Prostate gland (tissue), 2 donors: ENCODE data around the gene CALM3. TPM values are rescaled to one million over a fixed set of nuclear protein-coding genes. Genes with fewer than 3 reads are reported as not detected.

Experiments used
- DNase-seq: peaks from one replicate; pipeline ENCODE4 v3.0.0-alpha.2; 2019; ENCODE audit warnings: low spot score
- H3K27ac ChIP-seq, 2 donors: fragments of 200-600 bp; sonication (generic); 2 replicates each; pipeline ENCODE4 v1.5.1; 2017 to 2019
- H3K27me3 ChIP-seq: fragments of 200-600 bp; sonication (generic); replicated peaks from 2 replicates; pipeline ENCODE4 v1.5.1; 2019; ENCODE audit not compliant: insufficient read depth
- H3K36me3 ChIP-seq, 2 donors: fragments of 200-600 bp; sonication (generic); 1 replicate in 1 of 2; 2 replicates in 1 of 2; pipeline versions ENCODE4 v1.5.1 to v1.8.1; 2017 to 2019
- H3K4me1 ChIP-seq: fragments of 200-600 bp; sonication (generic); replicated peaks from 2 replicates; pipeline ENCODE4 v1.5.1; 2019
- H3K4me3 ChIP-seq, 2 donors: fragments of 200-600 bp; sonication (generic); 2 replicates each; pipeline ENCODE4 v1.5.1; 2017 to 2019
- H3K9me3 ChIP-seq: fragments of 200-600 bp; sonication (generic); 2 replicates; pipeline ENCODE4 v1.5.1; 2017
- POLR2A ChIP-seq: fragments of 450-650 bp; IDR thresholded peaks from one replicate; pipeline ENCODE4 v1.6.1; 2016; ENCODE audit warnings: antibody characterized with exemption, mild to moderate bottlenecking
- POLR2AphosphoS5 ChIP-seq: sonication (generic); formaldehyde crosslinking; IDR thresholded peaks from one replicate; pipeline ENCODE4 v1.6.1; 2017; ENCODE audit warnings: antibody characterized with exemption
- WGBS: methylation state at CpG from one replicate; pipeline ENCODE4 v1.1.5; 2018; 5-methylcytosine and 5-hydroxymethylcytosine counted together
- intact Hi-C: fragments of 100-400 bp; cut with DNase I; formaldehyde crosslinking; loops from one replicate; pipeline ENCODE4 v1.14.2; 2022
- total RNA-seq, 2 donors: library from RNA; depleted of rRNA; stranded (reverse); fragments of >200 nt; gene quantifications; one replicate each; pipeline ENCODE4 v1.1.0, GENCODE V29; 2016
- TF ChIP-seq, protein P1 (sequence below), 4 experiments: fragments of 200-600 bp in 2 of 4; fragments of 450-650 bp in 2 of 4; sonication (generic) in 2 of 4; IDR thresholded peaks; 1 replicate in 3 of 4; 2 replicates in 1 of 4; pipeline ENCODE4 v1.5.1; 2016 to 2019; ENCODE audit warnings: antibody characterized with exemption in 4 of 4, mild to moderate bottlenecking in 2 of 4, moderate library complexity in 2 of 4

CALM3 gene
- total RNA-seq, 2 donors from 2014 or later = 166 to 171 TPM

DNA sequence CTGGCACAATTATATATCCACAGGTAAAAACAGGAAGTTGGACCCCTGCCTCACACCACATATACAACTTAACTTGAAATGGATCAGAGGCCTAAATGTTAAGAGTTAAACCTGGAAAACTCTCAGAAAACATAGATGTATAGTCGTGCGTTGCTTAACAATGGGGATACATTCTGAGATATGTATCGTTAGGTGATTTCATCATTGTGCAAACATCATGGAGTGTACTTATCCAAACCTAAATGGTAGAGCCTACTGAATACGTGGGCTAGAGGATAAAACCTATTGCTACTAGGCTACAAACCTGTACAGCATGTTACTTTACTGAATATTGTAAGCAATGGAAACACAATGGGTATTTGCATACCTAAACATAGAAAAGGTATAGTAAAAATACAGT, 14.8 kb upstream of the CALM3 start:
- no peak overlapping the region for H3K4me3 ChIP-seq
- H3K27ac ChIP-seq = no peak overlapping the region
- no peaks in the 10 kb centered on the region for H3K36me3 ChIP-seq
- no peaks in the 10 kb centered on the region for H3K4me1 ChIP-seq
- DNase-seq = no peak
- TF ChIP-seq POLR2AphosphoS5 (no peak), POLR2A (no peak)
- TF ChIP-seq, protein P1, sequence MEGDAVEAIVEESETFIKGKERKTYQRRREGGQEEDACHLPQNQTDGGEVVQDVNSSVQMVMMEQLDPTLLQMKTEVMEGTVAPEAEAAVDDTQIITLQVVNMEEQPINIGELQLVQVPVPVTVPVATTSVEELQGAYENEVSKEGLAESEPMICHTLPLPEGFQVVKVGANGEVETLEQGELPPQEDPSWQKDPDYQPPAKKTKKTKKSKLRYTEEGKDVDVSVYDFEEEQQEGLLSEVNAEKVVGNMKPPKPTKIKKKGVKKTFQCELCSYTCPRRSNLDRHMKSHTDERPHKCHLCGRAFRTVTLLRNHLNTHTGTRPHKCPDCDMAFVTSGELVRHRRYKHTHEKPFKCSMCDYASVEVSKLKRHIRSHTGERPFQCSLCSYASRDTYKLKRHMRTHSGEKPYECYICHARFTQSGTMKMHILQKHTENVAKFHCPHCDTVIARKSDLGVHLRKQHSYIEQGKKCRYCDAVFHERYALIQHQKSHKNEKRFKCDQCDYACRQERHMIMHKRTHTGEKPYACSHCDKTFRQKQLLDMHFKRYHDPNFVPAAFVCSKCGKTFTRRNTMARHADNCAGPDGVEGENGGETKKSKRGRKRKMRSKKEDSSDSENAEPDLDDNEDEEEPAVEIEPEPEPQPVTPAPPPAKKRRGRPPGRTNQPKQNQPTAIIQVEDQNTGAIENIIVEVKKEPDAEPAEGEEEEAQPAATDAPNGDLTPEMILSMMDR (IDR thresholded peaks at IDR 0.05) = no peak
- no peaks in the 10 kb centered on the region for H3K9me3 ChIP-seq
- intact Hi-C loops = no loop called here
- WGBS = 34% methylated on average over 4 of the region's 4 CpGs
- no peaks in the 10 kb centered on the region for H3K27me3 ChIP-seq

DNA sequence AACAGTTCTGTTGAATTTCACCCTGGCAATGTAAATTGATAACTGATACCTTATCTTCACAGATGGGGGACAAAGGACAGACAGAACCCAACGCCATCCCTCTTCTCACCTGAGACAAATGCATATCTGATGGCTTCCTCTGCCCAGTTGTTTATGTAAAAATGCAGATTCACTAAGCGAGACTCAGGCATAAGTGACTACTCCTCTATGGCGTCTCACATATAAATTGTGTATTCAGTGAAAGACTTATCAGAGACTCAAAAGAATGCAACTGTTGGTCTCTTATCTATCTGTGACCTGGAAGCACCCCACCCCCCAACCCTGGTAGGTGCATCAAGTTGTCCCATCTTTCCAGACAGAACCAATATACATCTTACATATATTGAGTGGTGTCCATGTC, 13.3 kb upstream of the CALM3 start:
- TF ChIP-seq POLR2A (no peak), POLR2AphosphoS5 (no peak)
- TF ChIP-seq, protein P1 (IDR thresholded peaks at IDR 0.05) = no peak
- no peaks in the 10 kb centered on the region for H3K4me1 ChIP-seq
- no peaks in the 10 kb centered on the region for H3K27me3 ChIP-seq
- 86% methylated on average over 3 of the region's 3 CpGs for WGBS
- no peaks in the 10 kb centered on the region for H3K9me3 ChIP-seq
- no peaks in the 10 kb centered on the region for H3K36me3 ChIP-seq
- H3K27ac ChIP-seq = no peak overlapping the region
- DNase-seq = no peak
- intact Hi-C loops = no loop called here
- no peak overlapping the region for H3K4me3 ChIP-seq

DNA sequence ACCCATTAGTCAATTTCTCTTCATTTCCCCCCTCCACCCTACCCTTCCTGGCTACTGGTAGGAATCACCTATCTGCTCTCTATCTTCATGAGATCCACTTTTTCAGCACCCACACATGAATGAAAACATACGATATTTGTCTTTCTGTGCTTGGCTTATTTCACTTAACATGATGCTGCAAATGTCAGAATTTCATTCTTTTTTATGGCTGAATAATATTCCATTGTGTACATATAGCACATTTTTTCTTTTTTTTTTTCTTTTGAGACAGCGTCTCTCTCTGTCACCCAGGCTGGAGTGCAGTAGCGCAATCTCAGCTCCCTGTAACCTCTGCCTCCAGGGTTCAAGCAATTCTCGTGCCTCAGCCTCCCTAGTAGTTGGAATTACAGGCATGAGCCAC, 9.9 kb upstream of the CALM3 start:
- no peak for DNase-seq
- TF ChIP-seq POLR2A (no peak), POLR2AphosphoS5 (no peak)
- TF ChIP-seq, protein P1 (IDR thresholded peaks at IDR 0.05) = no peak
- Histone ChIP-seq H3K36me3 (no peaks in the 10 kb centered on the region), H3K4me3 (no peak overlapping the region), H3K27ac (no peak overlapping the region), H3K27me3 (no peaks in the 10 kb centered on the region), H3K4me1 (no peaks in the 10 kb centered on the region), H3K9me3 (no peaks in the 10 kb centered on the region)
- 95% methylated on average over 4 of the region's 4 CpGs for WGBS
- intact Hi-C loops = no loop called here

DNA sequence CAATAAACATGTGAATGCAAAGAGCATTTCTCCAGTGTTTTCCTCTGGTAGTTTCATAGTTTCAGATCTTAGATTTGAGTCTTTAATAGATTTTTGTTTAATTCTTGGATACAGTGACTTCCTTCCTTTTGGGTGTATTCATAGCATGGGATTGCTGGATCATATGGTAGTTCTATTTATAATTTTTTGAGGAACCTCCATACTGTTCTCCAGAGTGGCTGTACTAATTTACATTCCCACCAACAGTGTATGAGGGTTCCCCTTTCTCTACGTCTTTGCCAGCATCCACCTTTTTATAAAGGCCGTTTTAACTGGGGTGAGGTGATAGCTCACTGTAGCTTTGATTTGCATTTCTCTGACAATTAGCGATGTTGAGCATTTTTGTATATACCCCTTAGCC, 9.3 kb upstream of the CALM3 start:
- intact Hi-C loops = no loop called here
- 83% methylated on average over 3 of the region's 3 CpGs for WGBS
- Histone ChIP-seq H3K4me1 (no peaks in the 10 kb centered on the region), H3K27me3 (no peaks in the 10 kb centered on the region), H3K4me3 (no peak overlapping the region), H3K36me3 (no peaks in the 10 kb centered on the region), H3K9me3 (no peaks in the 10 kb centered on the region), H3K27ac (no peak overlapping the region)
- TF ChIP-seq POLR2A (no peak), POLR2AphosphoS5 (no peak)
- TF ChIP-seq, protein P1 (IDR thresholded peaks at IDR 0.05) = no peak
- no peak for DNase-seq

DNA sequence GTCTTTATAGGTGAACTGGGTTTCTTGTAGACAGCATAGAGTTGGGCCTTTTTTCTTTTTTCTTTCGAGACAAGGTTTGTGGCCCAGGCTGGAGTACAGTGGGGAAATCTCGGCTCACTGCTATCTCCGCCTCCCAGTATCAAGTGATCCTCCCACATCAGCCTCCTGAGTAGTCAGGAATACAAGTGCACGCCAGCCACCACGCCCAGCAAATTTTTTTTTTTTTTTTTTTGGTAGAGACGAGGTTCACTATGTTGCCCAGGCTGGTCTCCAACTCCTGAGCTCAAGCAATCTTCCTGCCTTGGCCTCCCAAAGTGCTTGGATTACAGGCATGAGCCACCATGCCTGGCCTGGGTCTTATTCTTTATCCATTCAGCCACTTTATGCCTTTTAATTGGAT, 5.1 kb upstream of the CALM3 start:
- no peaks in the 10 kb centered on the region for H3K36me3 ChIP-seq
- intact Hi-C loops = no loop called here
- H3K4me3 ChIP-seq = no peak overlapping the region
- no peaks in the 10 kb centered on the region for H3K9me3 ChIP-seq
- no peaks in the 10 kb centered on the region for H3K27me3 ChIP-seq
- H3K4me1 ChIP-seq = no peaks in the 10 kb centered on the region
- 74% methylated on average over 6 of the region's 6 CpGs for WGBS
- TF ChIP-seq, protein P1 (IDR thresholded peaks at IDR 0.05) = no peak
- TF ChIP-seq POLR2A = no peak
- no peak for TF ChIP-seq POLR2AphosphoS5
- no peak overlapping the region for H3K27ac ChIP-seq
- DNase-seq = no peak
